IPS-18a (cell line): ENCODE results near the gene OSBPL7.
"Not testable (repeated sequence)": the region's sequence is repeated elsewhere in the genome, so short reads cannot be mapped to it uniquely, and the experiment has no call there.

ENCODE experiments used
- H3K27ac ChIP-seq: one replicate; pipeline ENCODE4 v1.5.1; 2013; ENCODE audit warnings: low read length
- H3K27me3 ChIP-seq: one replicate; pipeline ENCODE4 v1.6.1; 2013; ENCODE audit warnings: mild to moderate bottlenecking, low read length; ENCODE audit not compliant: control insufficient read depth, insufficient read depth
- H3K36me3 ChIP-seq: one replicate; pipeline ENCODE4 v1.6.1; 2013; ENCODE audit warnings: low read depth, low read length; ENCODE audit not compliant: control insufficient read depth
- H3K4me1 ChIP-seq: one replicate; pipeline ENCODE4 v1.6.1; 2013; ENCODE audit warnings: low read depth, low read length; ENCODE audit not compliant: control insufficient read depth
- H3K4me3 ChIP-seq: one replicate; pipeline ENCODE4 v1.5.1; 2013; ENCODE audit warnings: low read length
- H3K9ac ChIP-seq: one replicate; pipeline ENCODE4 v1.6.1; 2013; ENCODE audit warnings: mild to moderate bottlenecking, low read length, moderate library complexity
- H3K9me3 ChIP-seq: one replicate; pipeline ENCODE4 v1.6.1; 2013; ENCODE audit warnings: low read depth, low read length; ENCODE audit not compliant: control insufficient read depth

OSBPL7 gene

DNA sequence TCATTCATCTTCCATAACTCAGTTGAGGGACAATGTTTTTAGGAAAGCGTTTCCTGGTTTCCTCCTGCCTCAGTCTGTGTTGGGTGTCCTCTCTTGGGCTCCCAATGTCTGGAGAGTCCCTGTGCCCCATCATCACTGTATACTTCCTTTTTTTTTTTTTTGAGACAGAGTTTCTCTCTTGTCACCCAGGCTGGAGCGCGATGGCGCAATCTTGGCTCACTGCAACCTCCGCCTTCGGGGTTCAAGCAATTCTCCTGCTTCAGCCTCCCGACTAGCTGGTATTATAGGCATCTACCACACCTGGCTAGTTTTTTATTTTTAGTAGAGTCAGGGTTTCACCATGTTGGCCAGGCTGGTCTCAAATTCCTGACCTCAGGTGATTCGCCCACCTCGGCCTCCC lies 47.9 kb downstream of the OSBPL7 start:
- not testable (repeated sequence) for H3K9me3 ChIP-seq, H3K36me3 ChIP-seq, H3K9ac ChIP-seq, H3K4me1 ChIP-seq, H3K4me3 ChIP-seq, H3K27ac ChIP-seq
- H3K27me3 ChIP-seq, result peaks cover 20% of the 10 kb centered on the region

DNA sequence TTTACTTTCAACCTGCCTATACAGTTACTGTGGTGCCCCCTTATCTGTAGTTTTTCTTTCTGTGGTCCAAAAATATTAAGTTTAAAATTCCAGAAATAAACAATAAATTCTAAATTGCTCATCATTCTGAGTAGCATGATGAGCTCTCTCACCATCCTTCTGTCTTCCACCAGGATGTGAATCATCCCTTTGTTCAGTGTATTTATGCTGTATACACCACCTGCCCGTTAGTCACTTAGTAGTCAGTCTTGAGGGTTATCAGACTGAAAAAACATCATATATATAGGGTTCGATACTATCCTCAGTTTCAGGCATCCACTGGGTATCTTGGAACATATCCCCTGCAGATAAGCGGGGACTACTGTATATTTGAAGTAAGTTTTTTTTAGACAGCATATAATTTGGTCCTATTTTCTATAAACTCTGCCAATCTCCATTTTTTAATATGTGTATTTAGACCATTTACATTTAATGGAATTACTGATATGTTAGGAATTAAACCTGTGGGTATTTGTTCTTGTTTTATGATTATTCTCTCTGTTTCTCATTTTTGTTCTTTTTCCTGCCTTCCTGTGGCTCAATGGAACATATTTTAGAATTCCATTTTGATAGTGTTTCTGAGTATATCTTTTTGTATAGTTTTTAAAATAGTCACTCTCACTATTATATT lies 57.5 kb downstream of the OSBPL7 start:
- peaks cover 4% of the 10 kb centered on the region for H3K9me3 ChIP-seq
- H3K4me1 ChIP-seq, result no peaks in the 10 kb centered on the region
- H3K27ac ChIP-seq, result no peak overlapping the region
- H3K27me3 ChIP-seq, result no peaks in the 10 kb centered on the region
- no peak overlapping the region for H3K9ac ChIP-seq
- H3K4me3 ChIP-seq, result no peak overlapping the region
- no peaks in the 10 kb centered on the region for H3K36me3 ChIP-seq

DNA sequence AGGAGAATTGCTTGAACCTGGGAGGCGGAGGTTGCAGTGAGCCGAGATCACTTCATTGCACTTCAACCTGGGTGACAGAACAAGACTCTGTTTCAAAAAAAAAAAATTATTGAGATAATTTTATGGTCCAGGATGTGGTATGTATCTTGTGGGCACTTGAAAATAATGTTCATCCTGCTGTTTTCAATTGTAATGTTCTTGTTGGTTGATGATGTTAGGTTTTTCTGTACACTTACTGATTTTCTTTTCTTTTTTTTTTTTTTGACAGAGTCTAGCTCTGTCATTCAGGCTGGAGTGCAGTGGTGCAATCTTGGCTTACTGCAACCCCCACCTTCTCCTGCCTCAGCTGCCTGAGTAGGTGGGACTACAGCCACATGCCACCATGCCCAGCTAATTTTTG lies 58.9 kb downstream of the OSBPL7 start:
- H3K9me3 ChIP-seq, result peaks cover 4% of the 10 kb centered on the region
- no peak overlapping the region for H3K27ac ChIP-seq
- no peak overlapping the region for H3K9ac ChIP-seq
- H3K27me3 ChIP-seq, result no peaks in the 10 kb centered on the region
- no peaks in the 10 kb centered on the region for H3K36me3 ChIP-seq
- H3K4me1 ChIP-seq, result no peaks in the 10 kb centered on the region
- no peak overlapping the region for H3K4me3 ChIP-seq

DNA sequence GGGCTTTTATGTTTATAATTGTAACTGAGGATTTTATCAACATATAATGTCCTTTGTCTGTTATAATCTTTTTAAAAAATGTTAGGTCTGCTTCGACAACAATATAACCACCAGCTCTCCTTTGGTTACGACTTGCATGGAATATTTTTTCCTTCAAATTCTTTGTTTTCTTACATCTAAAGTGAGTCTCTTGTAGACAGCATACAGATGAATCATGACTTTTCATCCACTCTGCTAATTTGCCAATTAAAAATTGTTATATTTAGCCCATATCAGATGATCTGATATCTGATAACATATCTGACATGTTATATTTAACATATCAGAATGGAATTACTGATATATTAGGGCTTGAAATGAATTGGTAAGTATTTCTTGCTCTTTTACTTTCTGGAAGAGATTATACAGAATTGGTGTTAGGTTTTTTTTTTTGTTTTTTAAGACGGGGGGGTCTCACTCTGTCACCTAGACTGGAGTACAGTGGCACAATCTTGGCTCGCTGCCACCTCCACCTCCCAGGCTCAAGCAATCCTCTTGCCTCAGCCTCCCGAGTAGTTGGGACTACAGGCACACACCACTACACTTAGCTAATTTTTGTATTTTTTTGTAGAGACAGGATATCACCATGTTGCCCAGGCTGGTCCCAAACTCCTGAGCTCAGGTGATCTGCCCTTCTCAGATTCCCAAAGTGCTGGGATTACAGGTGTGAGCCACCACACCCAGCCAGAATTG lies 61.0 kb downstream of the OSBPL7 start:
- peaks cover 4% of the 10 kb centered on the region for H3K9me3 ChIP-seq
- H3K4me1 ChIP-seq, result no peaks in the 10 kb centered on the region
- no peak overlapping the region for H3K9ac ChIP-seq
- H3K36me3 ChIP-seq, result no peaks in the 10 kb centered on the region
- no peaks in the 10 kb centered on the region for H3K27me3 ChIP-seq
- H3K4me3 ChIP-seq, result no peak overlapping the region
- no peak overlapping the region for H3K27ac ChIP-seq

DNA sequence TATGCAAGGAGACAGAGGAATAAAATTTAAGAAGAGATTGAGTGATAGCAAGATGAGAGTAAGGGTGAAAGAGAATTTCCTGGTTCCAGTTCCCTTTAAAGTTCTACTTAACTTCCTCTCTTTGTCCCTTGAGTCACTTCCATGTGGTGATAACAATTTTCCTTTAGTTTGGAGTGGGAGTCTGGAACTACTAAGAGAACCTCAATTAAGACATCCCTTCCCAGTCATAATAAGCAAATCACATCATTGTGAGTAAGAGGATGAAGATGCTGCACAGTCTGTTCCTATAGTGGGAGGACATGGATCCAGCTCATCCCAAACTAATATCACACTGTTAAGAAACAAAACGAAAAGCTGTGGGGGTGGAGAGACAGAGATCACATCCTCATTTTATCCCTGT lies 64.2 kb downstream of the OSBPL7 start:
- no peaks in the 10 kb centered on the region for H3K36me3 ChIP-seq
- no peak overlapping the region for H3K9ac ChIP-seq
- no peak overlapping the region for H3K4me3 ChIP-seq
- no peak overlapping the region for H3K27ac ChIP-seq
- no peaks in the 10 kb centered on the region for H3K27me3 ChIP-seq
- H3K9me3 ChIP-seq, result no peaks in the 10 kb centered on the region
- no peaks in the 10 kb centered on the region for H3K4me1 ChIP-seq
